Loucy (cell line): ENCODE results near the gene SNX20.

Experiments
- H2AFZ ChIP-seq: fragments of 200-600 bp; sonication (generic); 2 replicates; pipeline ENCODE4 v1.6.0; 2016; ENCODE audit warnings: antibody characterized with exemption, mild to moderate bottlenecking, low read length, moderate library complexity
- H3F3A ChIP-seq: fragments of 200-600 bp; 2 replicates; pipeline ENCODE4 v1.6.0; 2016; ENCODE audit warnings: antibody characterized with exemption, low read depth, mild to moderate bottlenecking
- H3K27me3 ChIP-seq: fragments of 200-600 bp; sonication (generic); 2 replicates; pipeline ENCODE4 v1.6.1; 2014; ENCODE audit warnings: low read length, mild to moderate bottlenecking; ENCODE audit not compliant: insufficient read depth, poor library complexity, severe bottlenecking
- H3K36me3 ChIP-seq: fragments of 200-600 bp; sonication (generic); 2 replicates; pipeline ENCODE4 v1.6.1; 2016; ENCODE audit warnings: low read length; ENCODE audit not compliant: insufficient read depth
- H3K4me1 ChIP-seq: fragments of 200-600 bp; sonication (generic); 2 replicates; pipeline ENCODE4 v1.5.1; 2014; ENCODE audit warnings: low read length, mild to moderate bottlenecking; ENCODE audit not compliant: insufficient read depth, poor library complexity, severe bottlenecking
- H3K4me2 ChIP-seq: fragments of 200-600 bp; sonication (generic); 2 replicates; pipeline ENCODE4 v1.6.0; 2014; ENCODE audit warnings: antibody characterized with exemption, low read length, low read depth, mild to moderate bottlenecking; ENCODE audit not compliant: poor library complexity, severe bottlenecking
- H3K4me3 ChIP-seq: fragments of 200-600 bp; sonication (generic); 2 replicates; pipeline ENCODE4 v1.5.1; 2014; ENCODE audit warnings: low read length, mild to moderate bottlenecking, mixed read lengths; ENCODE audit not compliant: poor library complexity, severe bottlenecking
- H3K79me2 ChIP-seq: fragments of 200-600 bp; sonication (generic); 2 replicates; pipeline ENCODE4 v1.6.1; 2014; ENCODE audit warnings: low read length; ENCODE audit not compliant: insufficient read depth
- H3K9ac ChIP-seq: fragments of 200-600 bp; sonication (generic); 2 replicates; pipeline ENCODE4 v1.6.0; 2014; ENCODE audit warnings: mild to moderate bottlenecking, low read depth, low read length, moderate library complexity; ENCODE audit not compliant: poor library complexity, severe bottlenecking
- H3K9me2 ChIP-seq: fragments of 200-600 bp; sonication (generic); replicated peaks from 2 replicates; pipeline ENCODE4 v1.6.1; 2016; ENCODE audit warnings: low read depth, low read length, mixed read lengths
- H3K9me3 ChIP-seq: fragments of 200-600 bp; sonication (generic); 2 replicates; pipeline ENCODE4 v1.6.1; 2014; ENCODE audit warnings: mild to moderate bottlenecking, antibody characterized with exemption, low read length, low read depth; ENCODE audit not compliant: insufficient read depth
- H4K20me1 ChIP-seq: fragments of 200-600 bp; sonication (generic); 2 replicates; pipeline ENCODE4 v1.6.0; 2014; ENCODE audit warnings: antibody characterized with exemption, low read length, mild to moderate bottlenecking; ENCODE audit not compliant: insufficient read depth, poor library complexity, severe bottlenecking
- EZH2phosphoT487 ChIP-seq: fragments of 200-600 bp; IDR thresholded peaks from 2 replicates; pipeline ENCODE4 v1.6.1; 2018; ENCODE audit warnings: antibody characterized with exemption, mild to moderate bottlenecking, moderate library complexity, borderline replicate concordance
- TF ChIP-seq, protein P1 (sequence below): fragments of 200-600 bp; sonication (generic); conservative IDR thresholded peaks from 2 replicates; pipeline ENCODE4 v1.5.1; 2014; ENCODE audit warnings: mild to moderate bottlenecking, antibody characterized with exemption, low read length

The SNX20 gene

DNA sequence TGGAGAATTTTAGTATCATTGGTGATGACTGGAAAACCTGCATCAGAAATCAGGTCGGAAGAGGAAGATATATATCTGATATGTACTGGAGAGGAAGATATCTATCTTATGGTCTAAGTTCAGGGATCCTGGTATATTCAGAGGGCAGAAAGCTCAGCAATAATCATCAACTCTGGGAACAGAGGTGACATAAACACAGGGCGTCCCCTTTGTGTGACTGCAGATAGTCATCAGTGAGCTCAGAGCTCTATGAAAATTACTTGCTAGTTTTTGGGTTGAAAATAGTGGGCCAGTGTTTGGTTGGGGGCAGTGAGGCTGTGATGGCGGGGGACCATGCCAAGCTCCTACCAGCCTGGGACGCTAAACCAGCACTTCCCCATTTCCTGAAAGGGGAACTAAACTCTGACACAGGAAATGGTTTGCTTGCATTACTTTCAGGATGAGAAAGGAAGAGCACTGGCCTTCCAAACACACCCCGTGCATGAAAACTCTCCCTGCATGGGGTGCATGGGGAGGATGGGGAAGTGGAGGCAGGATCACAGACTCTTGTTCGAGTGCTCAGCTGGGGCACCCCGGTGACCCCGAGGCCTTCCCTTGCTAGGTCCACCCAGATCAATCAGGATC, 28.1 kb upstream of the SNX20 start:
- H3K4me1 ChIP-seq = peaks cover 6% of the 10 kb centered on the region
- no peak for TF ChIP-seq EZH2phosphoT487
- TF ChIP-seq, protein P1, sequence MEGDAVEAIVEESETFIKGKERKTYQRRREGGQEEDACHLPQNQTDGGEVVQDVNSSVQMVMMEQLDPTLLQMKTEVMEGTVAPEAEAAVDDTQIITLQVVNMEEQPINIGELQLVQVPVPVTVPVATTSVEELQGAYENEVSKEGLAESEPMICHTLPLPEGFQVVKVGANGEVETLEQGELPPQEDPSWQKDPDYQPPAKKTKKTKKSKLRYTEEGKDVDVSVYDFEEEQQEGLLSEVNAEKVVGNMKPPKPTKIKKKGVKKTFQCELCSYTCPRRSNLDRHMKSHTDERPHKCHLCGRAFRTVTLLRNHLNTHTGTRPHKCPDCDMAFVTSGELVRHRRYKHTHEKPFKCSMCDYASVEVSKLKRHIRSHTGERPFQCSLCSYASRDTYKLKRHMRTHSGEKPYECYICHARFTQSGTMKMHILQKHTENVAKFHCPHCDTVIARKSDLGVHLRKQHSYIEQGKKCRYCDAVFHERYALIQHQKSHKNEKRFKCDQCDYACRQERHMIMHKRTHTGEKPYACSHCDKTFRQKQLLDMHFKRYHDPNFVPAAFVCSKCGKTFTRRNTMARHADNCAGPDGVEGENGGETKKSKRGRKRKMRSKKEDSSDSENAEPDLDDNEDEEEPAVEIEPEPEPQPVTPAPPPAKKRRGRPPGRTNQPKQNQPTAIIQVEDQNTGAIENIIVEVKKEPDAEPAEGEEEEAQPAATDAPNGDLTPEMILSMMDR = no peak
- no peaks in the 10 kb centered on the region for H4K20me1 ChIP-seq
- no peak overlapping the region; the same call in 1 of the 2 replicates for H2AFZ ChIP-seq
- no peaks in the 10 kb centered on the region for H3K27me3 ChIP-seq
- H3K9ac ChIP-seq = no peak overlapping the region
- H3K36me3 ChIP-seq = no peaks in the 10 kb centered on the region
- no peak overlapping the region for H3K4me2 ChIP-seq
- H3K9me2 ChIP-seq = no peaks in the 10 kb centered on the region
- no peaks in the 10 kb centered on the region for H3K79me2 ChIP-seq
- H3F3A ChIP-seq = no peaks in the 10 kb centered on the region
- peaks cover 11% of the 10 kb centered on the region; the same call in 1 of the 2 replicates for H3K9me3 ChIP-seq
- no peak overlapping the region for H3K4me3 ChIP-seq

DNA sequence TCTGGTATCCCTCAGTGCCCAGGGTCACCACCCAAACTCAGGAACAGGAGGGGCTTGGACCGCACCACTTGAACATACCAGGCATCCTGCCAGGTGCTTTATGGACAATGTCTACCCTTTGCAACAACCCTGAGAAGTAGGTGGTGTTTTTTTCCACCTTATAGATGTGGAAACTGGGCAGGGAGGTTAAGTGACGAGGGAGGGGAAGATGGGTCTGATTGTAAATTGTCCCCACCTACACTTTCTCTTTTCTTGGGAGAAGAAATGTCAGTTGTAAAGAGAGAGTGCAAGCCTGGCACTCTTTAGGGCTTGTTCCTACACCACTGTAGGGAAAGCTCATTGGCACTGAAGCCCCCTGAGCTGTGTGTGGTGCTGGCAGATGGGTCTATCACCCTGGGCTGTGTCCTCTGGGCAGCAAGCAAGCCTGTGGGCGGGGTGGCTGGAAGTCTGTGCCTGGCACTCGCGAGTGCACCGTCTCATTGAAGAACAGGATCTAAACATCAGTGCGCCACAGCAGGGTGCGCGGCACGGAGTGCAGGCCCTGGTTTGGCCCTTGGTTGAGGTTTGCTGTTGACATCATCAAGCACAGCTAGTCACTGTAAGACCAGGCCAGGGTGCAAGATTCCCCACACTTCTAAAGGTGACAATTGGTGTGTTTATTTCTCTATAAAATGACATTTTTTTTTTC, 27.4 kb upstream of the SNX20 start:
- no peak for TF ChIP-seq EZH2phosphoT487
- TF ChIP-seq, protein P1 = no peak
- H3K27me3 ChIP-seq = no peaks in the 10 kb centered on the region
- no peaks in the 10 kb centered on the region for H3F3A ChIP-seq
- no peaks in the 10 kb centered on the region for H4K20me1 ChIP-seq
- no peaks in the 10 kb centered on the region for H3K79me2 ChIP-seq
- H3K4me3 ChIP-seq = no peak overlapping the region
- no peak overlapping the region for H3K4me2 ChIP-seq
- H3K9ac ChIP-seq = no peak overlapping the region
- H3K4me1 ChIP-seq = peaks cover 6% of the 10 kb centered on the region
- H3K9me3 ChIP-seq = peaks cover 17% of the 10 kb centered on the region; the same call in 1 of the 2 replicates
- H2AFZ ChIP-seq = no peak overlapping the region
- no peaks in the 10 kb centered on the region for H3K36me3 ChIP-seq
- H3K9me2 ChIP-seq = no peaks in the 10 kb centered on the region

DNA sequence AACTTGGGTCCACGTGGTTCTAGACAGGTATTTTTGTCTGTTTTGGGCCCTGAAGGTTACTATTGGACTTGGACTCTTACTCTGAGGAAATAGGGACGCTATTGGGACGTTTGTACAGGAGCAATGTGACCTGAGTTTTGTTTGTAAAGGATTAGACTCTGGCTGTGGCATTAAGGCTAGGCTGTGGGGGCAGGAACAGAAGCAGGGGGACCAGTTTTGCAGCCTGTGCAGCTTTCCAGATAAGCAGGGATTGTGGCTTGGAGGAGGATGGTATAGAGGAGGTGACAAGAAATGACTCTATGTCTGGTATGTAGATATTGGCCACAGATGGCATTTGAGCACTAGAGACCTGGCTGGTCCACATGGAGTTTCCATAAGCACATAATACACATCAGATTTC, 25.1 kb upstream of the SNX20 start:
- Histone ChIP-seq H3K4me1 (peaks cover 13% of the 10 kb centered on the region), H3K9me3 (peaks cover 17% of the 10 kb centered on the region; the same call in 1 of the 2 replicates), H4K20me1 (no peaks in the 10 kb centered on the region), H3K9ac (no peak overlapping the region), H2AFZ (no peak overlapping the region), H3K79me2 (no peaks in the 10 kb centered on the region), H3K9me2 (no peaks in the 10 kb centered on the region), H3K4me2 (no peak overlapping the region), H3K27me3 (no peaks in the 10 kb centered on the region), H3F3A (no peaks in the 10 kb centered on the region), H3K36me3 (no peaks in the 10 kb centered on the region), H3K4me3 (no peak overlapping the region)
- no peak for TF ChIP-seq EZH2phosphoT487
- TF ChIP-seq, protein P1 = no peak
